HG03039 (cell line): ENCODE data around the gene PRELID1.

Experiments
- ATAC-seq: cut with Tn5 transposase; IDR thresholded peaks from one replicate; pipeline ENCODE4 v1.9.1; 2021; ENCODE audit warnings: mild to moderate bottlenecking, moderate library complexity; ENCODE audit not compliant: unreplicated experiment

The PRELID1 gene

GRCh38 chr5:177355868-177356168 is 52.2 kb downstream of the PRELID1 start:
- ATAC-seq = no peak
